HepG2 (cell line): Measurements from ENCODE around the gene NLRX1. TPM values are rescaled to one million over a fixed set of nuclear protein-coding genes. Genes with fewer than 3 reads are reported as not detected.

Experiments
- ATAC-seq: fragments of 200-7000 bp; cut with Tn5 transposase; 3 replicates; pipeline ENCODE4 v1.9.1; 2020; ENCODE audit warnings: mild to moderate bottlenecking, moderate library complexity
- BruUV-seq: library from RNA; stranded (reverse); fragments of 400-500 nt; replicated peaks from 2 replicates; lab custom pipeline; 2021; lab: Mats Ljungman, UMichigan
- CTCF ChIA-PET: fragments of 300-600 bp; formaldehyde crosslinking; extraction: SDS; loops from one replicate; lab custom pipeline; 2021; ENCODE audit warnings: low total read pairs, inconsistent platforms, low intra/inter-chr PET ratio; lab: Yijun Ruan, JAX
- POLR2A ChIA-PET: fragments of 350-600 bp; sonication (Branson Sonifier 250); formaldehyde crosslinking; loops from one replicate; lab custom pipeline; 2020; ENCODE audit warnings: antibody characterized with exemption, inconsistent platforms; lab: Yijun Ruan, JAX
- DNase-seq: peaks from one replicate; pipeline ENCODE4 v3.0.0-alpha.2; 2015; ENCODE audit warnings: low spot score
- FAIRE-seq: peaks from 3 replicates; lab custom pipeline; 2011; peaks lifted over from hg19 to GRCh38; lab: Jason Lieb, UNC
- H2AFZ ChIP-seq: one replicate; pipeline ENCODE4 v1.6.1; 2011; ENCODE audit warnings: low read length, inconsistent platforms
- H3K27ac ChIP-seq: fragments of 300-600 bp; 3 replicates; pipeline ENCODE4 v1.8.0; 2011; ENCODE audit warnings: mixed run types, mild to moderate bottlenecking, mixed read lengths, low read length, inconsistent platforms; ENCODE audit not compliant: insufficient read depth; ENCODE audit errors: extremely low read length
- H3K27me3 ChIP-seq, 2 experiments: fragments of 200-600 bp in 1 of 2; 2 replicates in 1 of 2; 3 replicates in 1 of 2; pipeline versions ENCODE4 v1.6.0 to v1.8.0; 2011; ENCODE audit warnings: low read length in 2 of 2, mild to moderate bottlenecking in 2 of 2, moderate library complexity in 2 of 2, inconsistent platforms in 1 of 2; ENCODE audit not compliant: insufficient read depth in 2 of 2, control insufficient read depth in 1 of 2
- H3K36me3 ChIP-seq, 2 experiments: fragments of 200-600 bp in 1 of 2; replicated peaks in 1 of 2; 2 replicates in 1 of 2; 3 replicates in 1 of 2; pipeline versions ENCODE4 v1.5.1 to v1.8.0; 2011; ENCODE audit warnings: low read length in 2 of 2, inconsistent platforms in 1 of 2; ENCODE audit not compliant: insufficient read depth in 2 of 2, control insufficient read depth in 1 of 2
- H3K4me1 ChIP-seq: 2 replicates; pipeline ENCODE4 v1.5.1; 2012; ENCODE audit warnings: low read length, inconsistent platforms; ENCODE audit not compliant: insufficient read depth
- H3K4me2 ChIP-seq: 2 replicates; pipeline ENCODE4 v1.6.0; 2011; ENCODE audit warnings: low read depth, low read length, inconsistent platforms
- H3K4me3 ChIP-seq, 3 experiments: fragments of 200-600 bp in 1 of 3; sonication (generic), shearing (Covaris generic) in 1 of 3; replicated peaks in 1 of 3; 2 replicates each; pipeline ENCODE4 v1.5.1; 2011 to 2016; ENCODE audit warnings: low read length in 3 of 3, inconsistent platforms in 2 of 3, low read depth in 2 of 3, mild to moderate bottlenecking in 2 of 3, control low read depth in 1 of 3, mixed read lengths in 1 of 3; ENCODE audit not compliant: insufficient read depth in 1 of 3
- H3K79me2 ChIP-seq: one replicate; pipeline ENCODE4 v1.6.1; 2011; ENCODE audit warnings: low read length, inconsistent platforms; ENCODE audit not compliant: insufficient read depth
- H3K9ac ChIP-seq: 2 replicates; pipeline ENCODE4 v1.6.0; 2011; ENCODE audit warnings: mild to moderate bottlenecking, low read depth, low read length, inconsistent platforms; ENCODE audit not compliant: insufficient read depth
- H3K9me3 ChIP-seq: 2 replicates; pipeline ENCODE4 v1.5.1; 2012; ENCODE audit warnings: mild to moderate bottlenecking, low read length
- H4K20me1 ChIP-seq: 2 replicates; pipeline ENCODE4 v1.6.0; 2011; ENCODE audit warnings: inconsistent platforms, mild to moderate bottlenecking, low read length, moderate library complexity; ENCODE audit not compliant: insufficient read depth
- ZNF234 ChIP-seq: sonication (generic); formaldehyde crosslinking; conservative IDR thresholded peaks from 2 replicates; pipeline ENCODE4 v1.5.1; 2020; ENCODE audit warnings: mild to moderate bottlenecking, missing genetic modification reagents
- WGBS: methylation state at CpG from one replicate; pipeline ENCODE4 v1.1.6; 2017; ENCODE audit warnings: low lambda C conversion rate; 5-methylcytosine and 5-hydroxymethylcytosine counted together
- in situ Hi-C: cut with HindIII; loops from 2 replicates; pipeline ENCODE4 v1.10.0; 2017; ENCODE audit warnings: low pct_unique_long_range_greater_than_20kb; ENCODE audit not compliant: extremely low pct_ligation_motif_present
- intact Hi-C: fragments of 100-400 bp; cut with micrococcal nuclease; formaldehyde crosslinking; loops from one replicate; pipeline ENCODE4 v1.10.0; 2022; ENCODE audit not compliant: unreplicated experiment
- polyA plus RNA-seq, 8 experiments: library from polyadenylated mRNA; depleted of rRNA in 3 of 8; stranded (reverse) in 7 of 8; unstranded in 1 of 8; fragments of >200 nt; fragmentation: Illumina TruSeq in 4 of 8; extraction: Trizol in 4 of 8; gene quantifications; 2 replicates each; pipeline versions ENCODE4 v1.2.1 to v1.2.3, GENCODE V29; 2011 to 2016; ENCODE audit warnings: low read depth in 4 of 8, missing spikeins in 1 of 8, mixed read lengths in 1 of 8; ENCODE audit not compliant: insufficient read depth in 1 of 8
- total RNA-seq, 5 experiments: library from RNA; depleted of rRNA; stranded (reverse); fragments of >200 nt; fragmentation: Illumina TruSeq; extraction: Trizol; gene quantifications; 2 replicates each; pipeline ENCODE4 v1.2.3, GENCODE V29; 2016; ENCODE audit warnings: low read depth in 1 of 5
- TF ChIP-seq, protein P1 (sequence below), 2 experiments: IDR thresholded peaks; 2 replicates each; pipeline ENCODE4 v1.6.1; 2011 to 2012; ENCODE audit warnings: low read length in 2 of 2, borderline replicate concordance in 1 of 2, low read depth in 1 of 2, mild to moderate bottlenecking in 1 of 2, moderate library complexity in 1 of 2
- TF ChIP-seq, protein P2 (sequence below): sonication (generic); formaldehyde crosslinking; IDR thresholded peaks from 2 replicates; pipeline ENCODE4 v1.5.1; 2020; ENCODE audit warnings: mild to moderate bottlenecking, missing genetic modification reagents, moderate library complexity
- TF ChIP-seq, protein P3 (sequence below): sonication (generic); formaldehyde crosslinking; IDR thresholded peaks from 2 replicates; pipeline ENCODE4 v1.4.0; 2020; ENCODE audit warnings: missing genetic modification reagents, borderline replicate concordance

The NLRX1 gene
- total and polyA plus RNA-seq, 2 of the 13 experiments (the other 11 are each of a cell fraction or from before 2014, with no cell fraction given): 8.7 to 11.0 TPM

- Histone ChIP-seq H3K4me3 (no peak overlapping the region), H3K36me3 (no peaks in the 10 kb centered on the region), H3K4me1 (0 out of 2 replicates have a peak, but pooled peaks cover 4% of the 10 kb centered on the region), H3K79me2 (no peaks in the 10 kb centered on the region), H3K9ac (no peak overlapping the region), H3K4me2 (no peak overlapping the region), H3K27me3 (peaks cover 17 to 70% of the 10 kb centered on the region in 2 experiments), H3K27ac (no peak overlapping the region), H4K20me1 (no peaks in the 10 kb centered on the region), H2AFZ (no peak overlapping the region), H3K9me3 (no peaks in the 10 kb centered on the region)
- in situ Hi-C loops: no loop called here
- FAIRE-seq (no peak), DNase-seq (no peak), ATAC-seq (no peak)
- CTCF ChIA-PET: interaction anchor here (1.1 to 1.8 kb wide), 2 partner anchors 12 to 61 kb away, joined by 3 read pairs; a partner anchor contains a TSS
- intact Hi-C loops: loop anchor here (2.0 kb wide), 1 partner anchor 54 kb away; no protein-coding TSS in a partner anchor
- TF ChIP-seq, protein P1, sequence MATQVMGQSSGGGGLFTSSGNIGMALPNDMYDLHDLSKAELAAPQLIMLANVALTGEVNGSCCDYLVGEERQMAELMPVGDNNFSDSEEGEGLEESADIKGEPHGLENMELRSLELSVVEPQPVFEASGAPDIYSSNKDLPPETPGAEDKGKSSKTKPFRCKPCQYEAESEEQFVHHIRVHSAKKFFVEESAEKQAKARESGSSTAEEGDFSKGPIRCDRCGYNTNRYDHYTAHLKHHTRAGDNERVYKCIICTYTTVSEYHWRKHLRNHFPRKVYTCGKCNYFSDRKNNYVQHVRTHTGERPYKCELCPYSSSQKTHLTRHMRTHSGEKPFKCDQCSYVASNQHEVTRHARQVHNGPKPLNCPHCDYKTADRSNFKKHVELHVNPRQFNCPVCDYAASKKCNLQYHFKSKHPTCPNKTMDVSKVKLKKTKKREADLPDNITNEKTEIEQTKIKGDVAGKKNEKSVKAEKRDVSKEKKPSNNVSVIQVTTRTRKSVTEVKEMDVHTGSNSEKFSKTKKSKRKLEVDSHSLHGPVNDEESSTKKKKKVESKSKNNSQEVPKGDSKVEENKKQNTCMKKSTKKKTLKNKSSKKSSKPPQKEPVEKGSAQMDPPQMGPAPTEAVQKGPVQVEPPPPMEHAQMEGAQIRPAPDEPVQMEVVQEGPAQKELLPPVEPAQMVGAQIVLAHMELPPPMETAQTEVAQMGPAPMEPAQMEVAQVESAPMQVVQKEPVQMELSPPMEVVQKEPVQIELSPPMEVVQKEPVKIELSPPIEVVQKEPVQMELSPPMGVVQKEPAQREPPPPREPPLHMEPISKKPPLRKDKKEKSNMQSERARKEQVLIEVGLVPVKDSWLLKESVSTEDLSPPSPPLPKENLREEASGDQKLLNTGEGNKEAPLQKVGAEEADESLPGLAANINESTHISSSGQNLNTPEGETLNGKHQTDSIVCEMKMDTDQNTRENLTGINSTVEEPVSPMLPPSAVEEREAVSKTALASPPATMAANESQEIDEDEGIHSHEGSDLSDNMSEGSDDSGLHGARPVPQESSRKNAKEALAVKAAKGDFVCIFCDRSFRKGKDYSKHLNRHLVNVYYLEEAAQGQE (IDR thresholded peaks at IDR 0.05; ENCODE audit: borderline replicate concordance in 1 of 2, low read depth in 1 of 2, low read length in 2 of 2): no peak
- TF ChIP-seq, protein P2, sequence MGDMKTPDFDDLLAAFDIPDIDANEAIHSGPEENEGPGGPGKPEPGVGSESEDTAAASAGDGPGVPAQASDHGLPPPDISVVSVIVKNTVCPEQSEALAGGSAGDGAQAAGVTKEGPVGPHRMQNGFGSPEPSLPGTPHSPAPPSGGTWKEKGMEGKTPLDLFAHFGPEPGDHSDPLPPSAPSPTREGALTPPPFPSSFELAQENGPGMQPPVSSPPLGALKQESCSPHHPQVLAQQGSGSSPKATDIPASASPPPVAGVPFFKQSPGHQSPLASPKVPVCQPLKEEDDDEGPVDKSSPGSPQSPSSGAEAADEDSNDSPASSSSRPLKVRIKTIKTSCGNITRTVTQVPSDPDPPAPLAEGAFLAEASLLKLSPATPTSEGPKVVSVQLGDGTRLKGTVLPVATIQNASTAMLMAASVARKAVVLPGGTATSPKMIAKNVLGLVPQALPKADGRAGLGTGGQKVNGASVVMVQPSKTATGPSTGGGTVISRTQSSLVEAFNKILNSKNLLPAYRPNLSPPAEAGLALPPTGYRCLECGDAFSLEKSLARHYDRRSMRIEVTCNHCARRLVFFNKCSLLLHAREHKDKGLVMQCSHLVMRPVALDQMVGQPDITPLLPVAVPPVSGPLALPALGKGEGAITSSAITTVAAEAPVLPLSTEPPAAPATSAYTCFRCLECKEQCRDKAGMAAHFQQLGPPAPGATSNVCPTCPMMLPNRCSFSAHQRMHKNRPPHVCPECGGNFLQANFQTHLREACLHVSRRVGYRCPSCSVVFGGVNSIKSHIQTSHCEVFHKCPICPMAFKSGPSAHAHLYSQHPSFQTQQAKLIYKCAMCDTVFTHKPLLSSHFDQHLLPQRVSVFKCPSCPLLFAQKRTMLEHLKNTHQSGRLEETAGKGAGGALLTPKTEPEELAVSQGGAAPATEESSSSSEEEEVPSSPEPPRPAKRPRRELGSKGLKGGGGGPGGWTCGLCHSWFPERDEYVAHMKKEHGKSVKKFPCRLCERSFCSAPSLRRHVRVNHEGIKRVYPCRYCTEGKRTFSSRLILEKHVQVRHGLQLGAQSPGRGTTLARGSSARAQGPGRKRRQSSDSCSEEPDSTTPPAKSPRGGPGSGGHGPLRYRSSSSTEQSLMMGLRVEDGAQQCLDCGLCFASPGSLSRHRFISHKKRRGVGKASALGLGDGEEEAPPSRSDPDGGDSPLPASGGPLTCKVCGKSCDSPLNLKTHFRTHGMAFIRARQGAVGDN (CRISPR knock-in tag): peak; percentile 14; the same call in 1 of the 2 replicates
- TF ChIP-seq, protein P3, sequence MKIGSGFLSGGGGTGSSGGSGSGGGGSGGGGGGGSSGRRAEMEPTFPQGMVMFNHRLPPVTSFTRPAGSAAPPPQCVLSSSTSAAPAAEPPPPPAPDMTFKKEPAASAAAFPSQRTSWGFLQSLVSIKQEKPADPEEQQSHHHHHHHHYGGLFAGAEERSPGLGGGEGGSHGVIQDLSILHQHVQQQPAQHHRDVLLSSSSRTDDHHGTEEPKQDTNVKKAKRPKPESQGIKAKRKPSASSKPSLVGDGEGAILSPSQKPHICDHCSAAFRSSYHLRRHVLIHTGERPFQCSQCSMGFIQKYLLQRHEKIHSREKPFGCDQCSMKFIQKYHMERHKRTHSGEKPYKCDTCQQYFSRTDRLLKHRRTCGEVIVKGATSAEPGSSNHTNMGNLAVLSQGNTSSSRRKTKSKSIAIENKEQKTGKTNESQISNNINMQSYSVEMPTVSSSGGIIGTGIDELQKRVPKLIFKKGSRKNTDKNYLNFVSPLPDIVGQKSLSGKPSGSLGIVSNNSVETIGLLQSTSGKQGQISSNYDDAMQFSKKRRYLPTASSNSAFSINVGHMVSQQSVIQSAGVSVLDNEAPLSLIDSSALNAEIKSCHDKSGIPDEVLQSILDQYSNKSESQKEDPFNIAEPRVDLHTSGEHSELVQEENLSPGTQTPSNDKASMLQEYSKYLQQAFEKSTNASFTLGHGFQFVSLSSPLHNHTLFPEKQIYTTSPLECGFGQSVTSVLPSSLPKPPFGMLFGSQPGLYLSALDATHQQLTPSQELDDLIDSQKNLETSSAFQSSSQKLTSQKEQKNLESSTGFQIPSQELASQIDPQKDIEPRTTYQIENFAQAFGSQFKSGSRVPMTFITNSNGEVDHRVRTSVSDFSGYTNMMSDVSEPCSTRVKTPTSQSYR: no peak
- no peak for TF ChIP-seq ZNF234 (CRISPR knock-in tag)
- BruUV-seq: no TSS peak
- WGBS: 32% methylated on average over 10 of the region's 10 CpGs
- POLR2A ChIA-PET: interaction anchor here (1.6 to 2.0 kb wide), 2 partner anchors 35 to 61 kb away, joined by 5 to 6 read pairs; partner anchors contain the start of gene HINFP
Measured at GRCh38 chr11:119156496-119156895, 12.0 kb upstream of the NLRX1 start.
